Gastroesophageal sphincter (tissue), 3 donors: ENCODE data around the gene TCF4.

Source experiments
- EP300 ChIP-seq: sonication (generic); formaldehyde crosslinking; IDR thresholded peaks from one replicate; pipeline ENCODE4 v1.6.1; 2017; ENCODE audit warnings: antibody characterized with exemption, mild to moderate bottlenecking
- POLR2A ChIP-seq, 2 donors: fragments of 450-650 bp; IDR thresholded peaks; one replicate each; pipeline ENCODE4 v1.6.1; 2017; ENCODE audit warnings: antibody characterized with exemption in 2 of 2, mild to moderate bottlenecking in 2 of 2, moderate library complexity in 1 of 2
- POLR2AphosphoS5 ChIP-seq: sonication (generic); formaldehyde crosslinking; IDR thresholded peaks from one replicate; pipeline ENCODE4 v1.6.1; 2017; ENCODE audit warnings: antibody characterized with exemption
- TF ChIP-seq, protein P1 (sequence below), 4 experiments: fragments of 200-600 bp in 2 of 4; fragments of 450-650 bp in 2 of 4; sonication (generic) in 1 of 4; IDR thresholded peaks; one replicate each; pipeline ENCODE4 v1.5.1; 2017 to 2019; ENCODE audit warnings: antibody characterized with exemption in 4 of 4, mild to moderate bottlenecking in 2 of 4, moderate library complexity in 2 of 4

DNA sequence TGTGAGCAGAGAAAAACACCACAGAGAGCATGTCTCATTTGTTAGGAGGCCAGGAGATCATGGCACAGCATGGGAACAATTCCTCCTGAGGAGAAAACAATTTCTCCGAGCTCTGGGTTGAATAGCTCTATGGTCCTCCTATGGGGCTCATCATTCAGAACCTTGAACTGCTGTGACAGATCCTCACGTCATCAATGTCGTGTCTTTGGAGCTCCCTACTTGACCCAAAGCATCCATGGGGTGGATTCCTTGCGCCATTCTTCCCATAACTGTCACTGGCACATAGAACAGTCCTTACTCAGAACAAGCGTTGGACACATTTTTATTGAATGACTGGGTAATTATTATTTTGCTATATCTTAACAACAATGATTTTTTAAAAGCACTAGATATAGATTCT, 15.8 kb upstream of the TCF4 start:
- TF ChIP-seq, protein P1, sequence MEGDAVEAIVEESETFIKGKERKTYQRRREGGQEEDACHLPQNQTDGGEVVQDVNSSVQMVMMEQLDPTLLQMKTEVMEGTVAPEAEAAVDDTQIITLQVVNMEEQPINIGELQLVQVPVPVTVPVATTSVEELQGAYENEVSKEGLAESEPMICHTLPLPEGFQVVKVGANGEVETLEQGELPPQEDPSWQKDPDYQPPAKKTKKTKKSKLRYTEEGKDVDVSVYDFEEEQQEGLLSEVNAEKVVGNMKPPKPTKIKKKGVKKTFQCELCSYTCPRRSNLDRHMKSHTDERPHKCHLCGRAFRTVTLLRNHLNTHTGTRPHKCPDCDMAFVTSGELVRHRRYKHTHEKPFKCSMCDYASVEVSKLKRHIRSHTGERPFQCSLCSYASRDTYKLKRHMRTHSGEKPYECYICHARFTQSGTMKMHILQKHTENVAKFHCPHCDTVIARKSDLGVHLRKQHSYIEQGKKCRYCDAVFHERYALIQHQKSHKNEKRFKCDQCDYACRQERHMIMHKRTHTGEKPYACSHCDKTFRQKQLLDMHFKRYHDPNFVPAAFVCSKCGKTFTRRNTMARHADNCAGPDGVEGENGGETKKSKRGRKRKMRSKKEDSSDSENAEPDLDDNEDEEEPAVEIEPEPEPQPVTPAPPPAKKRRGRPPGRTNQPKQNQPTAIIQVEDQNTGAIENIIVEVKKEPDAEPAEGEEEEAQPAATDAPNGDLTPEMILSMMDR (IDR thresholded peaks at IDR 0.05) = no peak
- no peak for TF ChIP-seq POLR2A (IDR thresholded peaks at IDR 0.05)
- no peak for TF ChIP-seq POLR2AphosphoS5
- no peak for TF ChIP-seq EP300
